Measurements from ENCODE around the gene GRIA2.

GRIA2 gene

DNA sequence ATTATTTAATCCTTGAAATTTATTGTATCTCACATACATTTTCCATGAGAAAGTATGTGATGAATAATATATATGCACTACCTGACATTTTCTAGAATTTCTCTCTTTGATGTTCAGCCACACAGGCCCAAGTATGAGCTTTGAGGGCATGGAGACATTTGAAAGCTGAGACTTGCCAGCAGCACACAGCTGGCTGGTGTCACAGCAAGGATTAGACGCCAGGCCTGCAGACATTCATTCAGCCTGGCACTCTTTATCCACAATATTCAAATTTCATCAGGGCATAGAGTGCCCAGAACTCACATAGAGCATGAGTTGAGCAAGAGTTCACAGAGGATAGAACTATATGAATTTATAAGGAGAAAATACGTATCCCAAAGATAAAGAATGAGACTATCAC lies 74.0 kb downstream of the GRIA2 start:
- no peaks in the 10 kb centered on the region for H3K9me2 ChIP-seq (replicated peaks; ENCODE audit: insufficient read depth, low read length)
- no peak overlapping the region for H3K4me3 ChIP-seq (ENCODE audit: low read length)
- DNase-seq: no peak

DNA sequence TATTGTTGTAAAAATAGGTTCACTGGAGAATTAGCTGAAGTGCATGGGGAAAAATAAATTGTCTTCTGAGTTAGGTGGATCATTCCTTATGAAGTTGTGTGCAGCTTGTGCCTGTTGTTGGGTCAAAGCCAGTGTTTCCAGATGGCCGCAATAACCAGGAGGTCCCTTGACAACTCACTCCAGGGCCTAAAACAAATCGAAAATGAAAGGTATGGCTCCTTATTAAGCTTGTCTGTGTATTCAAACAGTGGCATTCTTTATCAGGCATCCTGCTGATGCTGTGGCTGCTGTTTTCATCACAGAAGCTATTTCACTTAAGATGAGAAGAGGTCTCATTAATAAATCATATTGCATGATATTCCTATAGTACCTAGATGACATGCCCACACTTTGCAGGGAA lies 80.2 kb downstream of the GRIA2 start:
- TF ChIP-seq, protein P1, sequence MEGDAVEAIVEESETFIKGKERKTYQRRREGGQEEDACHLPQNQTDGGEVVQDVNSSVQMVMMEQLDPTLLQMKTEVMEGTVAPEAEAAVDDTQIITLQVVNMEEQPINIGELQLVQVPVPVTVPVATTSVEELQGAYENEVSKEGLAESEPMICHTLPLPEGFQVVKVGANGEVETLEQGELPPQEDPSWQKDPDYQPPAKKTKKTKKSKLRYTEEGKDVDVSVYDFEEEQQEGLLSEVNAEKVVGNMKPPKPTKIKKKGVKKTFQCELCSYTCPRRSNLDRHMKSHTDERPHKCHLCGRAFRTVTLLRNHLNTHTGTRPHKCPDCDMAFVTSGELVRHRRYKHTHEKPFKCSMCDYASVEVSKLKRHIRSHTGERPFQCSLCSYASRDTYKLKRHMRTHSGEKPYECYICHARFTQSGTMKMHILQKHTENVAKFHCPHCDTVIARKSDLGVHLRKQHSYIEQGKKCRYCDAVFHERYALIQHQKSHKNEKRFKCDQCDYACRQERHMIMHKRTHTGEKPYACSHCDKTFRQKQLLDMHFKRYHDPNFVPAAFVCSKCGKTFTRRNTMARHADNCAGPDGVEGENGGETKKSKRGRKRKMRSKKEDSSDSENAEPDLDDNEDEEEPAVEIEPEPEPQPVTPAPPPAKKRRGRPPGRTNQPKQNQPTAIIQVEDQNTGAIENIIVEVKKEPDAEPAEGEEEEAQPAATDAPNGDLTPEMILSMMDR (IDR thresholded peaks at IDR 0.05; ENCODE audit: low read length): no peak
- no peak for TF ChIP-seq EZH2phosphoT487 (IDR thresholded peaks at IDR 0.05; ENCODE audit: low read length)
- no peak for TF ChIP-seq EZH2 (optimal IDR thresholded peaks at IDR 0.05; ENCODE audit: low read depth, low read length)

More for the DNA sequence above, 74.0 kb downstream of the GRIA2 start:
- H3K79me2 ChIP-seq (ENCODE audit: low read length): no peaks in the 10 kb centered on the region
- no peaks in the 10 kb centered on the region for H3K4me1 ChIP-seq (ENCODE audit: low read length)
- no peaks in the 10 kb centered on the region for H3K9me3 ChIP-seq (replicated peaks; ENCODE audit: insufficient read depth, low read length)
- H3F3A ChIP-seq (ENCODE audit: insufficient read depth, low read length): no peaks in the 10 kb centered on the region
- H3K9ac ChIP-seq (ENCODE audit: low read length): no peak overlapping the region
- no peak overlapping the region for H3K4me2 ChIP-seq (ENCODE audit: low read depth, low read length)
- TF ChIP-seq EZH2phosphoT487 (IDR thresholded peaks at IDR 0.05; ENCODE audit: low read length) (no peak), EZH2 (optimal IDR thresholded peaks at IDR 0.05; ENCODE audit: low read depth, low read length) (no peak)
- TF ChIP-seq, protein P1 (IDR thresholded peaks at IDR 0.05; ENCODE audit: low read length): no peak
- no peaks in the 10 kb centered on the region for H4K20me1 ChIP-seq (ENCODE audit: insufficient read depth, low read length)
- no peak overlapping the region for H3K27ac ChIP-seq (ENCODE audit: low read length)
- no peak overlapping the region for H2AFZ ChIP-seq (ENCODE audit: low read length)
- no peaks in the 10 kb centered on the region for H3K36me3 ChIP-seq (replicated peaks; ENCODE audit: insufficient read depth, low read length)
- no peaks in the 10 kb centered on the region for H3K27me3 ChIP-seq (replicated peaks; ENCODE audit: insufficient read depth, low read length)

GRCh38 chr4:157303471-157303960 lies 83.0 kb downstream of the GRIA2 start:
- Histone ChIP-seq H3F3A (ENCODE audit: insufficient read depth, low read length) (no peaks in the 10 kb centered on the region), H3K4me1 (ENCODE audit: low read length) (0 out of 2 replicates have a peak, but pooled peaks cover 3% of the 10 kb centered on the region), H3K27me3 (replicated peaks; ENCODE audit: insufficient read depth, low read length) (no peaks in the 10 kb centered on the region), H3K9ac (ENCODE audit: low read length) (no peak overlapping the region), H3K9me3 (replicated peaks; ENCODE audit: insufficient read depth, low read length) (no peaks in the 10 kb centered on the region), H3K4me2 (ENCODE audit: low read depth, low read length) (no peak overlapping the region), H3K27ac (ENCODE audit: low read length) (no peak overlapping the region), H3K4me3 (ENCODE audit: low read length) (no peak overlapping the region), H3K9me2 (replicated peaks; ENCODE audit: insufficient read depth, low read length) (no peaks in the 10 kb centered on the region), H2AFZ (ENCODE audit: low read length) (no peak overlapping the region), H4K20me1 (ENCODE audit: insufficient read depth, low read length) (no peaks in the 10 kb centered on the region), H3K79me2 (ENCODE audit: low read length) (no peaks in the 10 kb centered on the region), H3K36me3 (replicated peaks; ENCODE audit: insufficient read depth, low read length) (no peaks in the 10 kb centered on the region)
- TF ChIP-seq EZH2 (optimal IDR thresholded peaks at IDR 0.05; ENCODE audit: low read depth, low read length) (no peak), EZH2phosphoT487 (IDR thresholded peaks at IDR 0.05; ENCODE audit: low read length) (no peak)
- TF ChIP-seq, protein P1 (IDR thresholded peaks at IDR 0.05; ENCODE audit: low read length): no peak
- no peak for DNase-seq

More for the DNA sequence above, 80.2 kb downstream of the GRIA2 start:
- Histone ChIP-seq H3K27me3 (replicated peaks; ENCODE audit: insufficient read depth, low read length) (no peaks in the 10 kb centered on the region), H3K9me2 (replicated peaks; ENCODE audit: insufficient read depth, low read length) (no peaks in the 10 kb centered on the region), H3K9ac (ENCODE audit: low read length) (no peak overlapping the region), H3F3A (ENCODE audit: insufficient read depth, low read length) (no peaks in the 10 kb centered on the region), H3K36me3 (replicated peaks; ENCODE audit: insufficient read depth, low read length) (no peaks in the 10 kb centered on the region), H2AFZ (ENCODE audit: low read length) (no peak overlapping the region; the same call in 1 of the 2 replicates), H3K9me3 (replicated peaks; ENCODE audit: insufficient read depth, low read length) (no peaks in the 10 kb centered on the region), H3K79me2 (ENCODE audit: low read length) (no peaks in the 10 kb centered on the region), H3K27ac (ENCODE audit: low read length) (no peak overlapping the region), H3K4me2 (ENCODE audit: low read depth, low read length) (0 out of 2 replicates have a peak overlapping the region, but pooled peaks have one; percentile 14), H3K4me1 (ENCODE audit: low read length) (no peaks in the 10 kb centered on the region), H3K4me3 (ENCODE audit: low read length) (no peak overlapping the region), H4K20me1 (ENCODE audit: insufficient read depth, low read length) (no peaks in the 10 kb centered on the region)
- DNase-seq: peak; percentile 42

Data from MM.1S (cell line).